CD4-positive, alpha-beta T cell treated with Interleukin-6 for 4 hours (primary cell): ENCODE measurements around the gene VPREB3.

Source experiments
- DNase-seq: peaks from one replicate; pipeline ENCODE4 v3.0.0-alpha.2; 2020; ENCODE audit warnings: mixed read lengths

VPREB3 gene, protein sequence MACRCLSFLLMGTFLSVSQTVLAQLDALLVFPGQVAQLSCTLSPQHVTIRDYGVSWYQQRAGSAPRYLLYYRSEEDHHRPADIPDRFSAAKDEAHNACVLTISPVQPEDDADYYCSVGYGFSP

DNA sequence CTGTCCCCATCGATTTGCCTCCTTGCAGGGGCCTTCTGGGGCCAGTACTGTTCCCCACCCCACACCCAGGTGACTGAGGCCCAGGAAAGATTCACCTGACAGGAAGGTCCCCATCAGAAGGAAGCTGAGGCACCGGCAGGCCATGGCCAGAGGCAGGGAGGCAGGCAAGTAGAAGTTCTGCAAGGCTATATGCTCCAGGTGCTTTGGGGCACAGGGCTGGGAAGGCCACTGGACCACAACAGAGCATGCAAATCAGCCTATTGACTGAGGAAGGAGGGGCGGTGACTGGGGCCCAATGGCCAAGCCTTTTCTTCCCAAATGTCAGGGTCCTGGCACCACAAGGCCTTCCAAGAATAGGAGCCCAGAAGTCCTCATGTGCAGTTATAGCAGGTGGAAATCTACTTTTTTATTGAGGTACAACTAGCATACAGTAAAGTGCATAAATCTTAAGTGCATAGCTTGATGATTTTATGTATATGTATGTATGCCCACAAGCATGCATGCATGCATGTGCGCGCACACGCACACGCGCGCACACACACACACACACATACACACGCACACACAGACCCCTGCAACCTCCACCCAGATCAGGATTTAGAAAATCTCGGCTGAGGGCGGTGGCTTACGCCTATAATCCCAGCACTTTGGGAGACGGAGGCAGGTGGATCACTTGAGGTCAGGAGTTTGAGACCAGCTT is at the start of gene VPREB3:
TSS of gene VPREB3 (minus strand) at position 206 of the 700 bp plus-strand sequence. CDS start at position 144, 62 bp downstream.
- no peak for DNase-seq

DNA sequence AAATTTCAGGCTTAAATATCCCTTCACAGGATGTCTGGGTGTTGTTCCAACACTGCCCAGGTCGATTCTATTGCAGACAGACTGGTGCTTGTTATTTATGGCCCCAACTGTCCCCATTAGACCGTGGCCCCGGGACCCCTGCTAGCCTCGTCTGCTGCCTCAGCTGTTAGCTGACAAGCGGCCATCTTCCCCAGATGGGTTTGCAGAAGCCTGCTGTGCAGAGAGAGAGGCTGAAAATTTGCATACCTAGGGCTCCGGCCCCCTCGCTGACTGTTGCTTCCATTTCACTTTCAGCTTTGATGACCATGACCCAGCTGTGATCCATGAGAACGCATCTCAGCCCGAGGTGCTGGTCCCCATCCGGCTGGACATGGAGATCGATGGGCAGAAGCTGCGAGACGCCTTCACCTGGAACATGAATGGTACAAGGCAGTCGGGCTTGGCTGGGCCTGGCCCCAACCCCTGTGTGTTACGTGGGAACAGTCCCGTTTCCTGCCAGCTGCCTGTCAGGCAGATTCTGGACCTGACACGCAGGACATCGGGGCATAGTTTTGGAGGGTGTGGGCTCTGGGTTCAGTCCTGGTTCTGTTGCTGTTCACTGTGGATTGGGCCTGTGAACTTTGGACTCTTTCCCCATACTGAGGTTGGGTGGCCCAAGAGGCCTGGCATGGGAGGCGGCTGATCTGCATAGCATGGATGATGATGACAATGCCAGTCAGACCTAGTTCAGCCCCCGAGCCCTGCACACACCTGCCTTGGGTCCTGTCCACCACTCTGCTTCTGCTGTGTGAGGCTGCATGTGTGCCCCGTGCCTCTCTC is 49.0 kb upstream of the VPREB3 start:
- DNase-seq: no peak

DNA sequence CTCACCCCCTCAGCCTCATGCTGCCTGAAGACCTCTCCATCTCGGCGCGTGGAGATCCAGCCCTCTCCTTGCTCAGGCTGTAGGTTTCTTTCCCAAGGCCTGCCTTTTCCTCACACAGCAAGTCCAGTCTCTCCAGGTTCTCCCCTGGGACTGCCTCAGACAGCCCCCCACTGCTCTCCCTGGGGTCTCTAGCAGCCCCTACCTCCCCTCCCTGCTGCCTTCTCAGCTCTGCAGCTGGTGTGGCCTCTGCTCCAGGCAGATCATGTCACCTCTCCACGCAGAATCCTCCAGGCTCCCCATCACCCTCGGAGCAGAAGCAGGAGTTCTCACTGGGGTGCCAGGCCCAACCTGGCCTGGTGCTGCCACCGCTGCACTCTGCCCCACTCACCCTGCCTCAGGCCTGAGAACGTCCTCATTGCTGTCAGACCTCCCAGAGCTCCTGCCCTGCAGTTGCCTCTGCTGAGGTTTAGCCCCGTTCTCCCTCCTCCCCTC is 47.7 kb upstream of the VPREB3 start:
- DNase-seq: no peak

DNA sequence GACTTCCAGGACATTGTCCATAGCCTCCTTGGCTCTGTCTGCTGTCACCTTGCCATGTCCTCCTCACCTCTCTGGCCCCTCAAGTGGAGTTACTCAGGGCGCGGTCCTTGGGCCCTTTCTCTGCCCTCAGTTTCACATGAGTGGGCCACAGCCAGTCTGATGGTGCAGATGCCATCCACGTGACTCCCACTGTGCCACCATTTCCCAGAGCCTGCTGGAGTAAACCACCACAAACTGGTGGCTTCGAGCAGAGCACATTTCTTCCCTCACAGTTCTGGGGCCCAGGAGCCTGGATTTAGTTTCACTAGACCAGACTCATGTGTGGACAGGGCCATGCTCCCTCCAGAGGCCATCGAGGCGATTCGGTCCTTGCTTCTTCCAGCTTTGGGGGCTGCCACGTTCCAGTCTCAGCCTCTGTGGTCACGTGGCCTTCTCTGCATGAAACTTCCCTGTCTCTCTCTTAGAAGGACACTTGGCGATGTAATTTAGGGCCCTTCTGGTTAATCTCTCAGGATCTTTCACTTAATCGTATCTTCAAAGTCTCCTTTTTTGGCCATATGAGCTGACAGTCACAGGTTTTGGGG is 47.1 kb upstream of the VPREB3 start:
- DNase-seq: no peak

DNA sequence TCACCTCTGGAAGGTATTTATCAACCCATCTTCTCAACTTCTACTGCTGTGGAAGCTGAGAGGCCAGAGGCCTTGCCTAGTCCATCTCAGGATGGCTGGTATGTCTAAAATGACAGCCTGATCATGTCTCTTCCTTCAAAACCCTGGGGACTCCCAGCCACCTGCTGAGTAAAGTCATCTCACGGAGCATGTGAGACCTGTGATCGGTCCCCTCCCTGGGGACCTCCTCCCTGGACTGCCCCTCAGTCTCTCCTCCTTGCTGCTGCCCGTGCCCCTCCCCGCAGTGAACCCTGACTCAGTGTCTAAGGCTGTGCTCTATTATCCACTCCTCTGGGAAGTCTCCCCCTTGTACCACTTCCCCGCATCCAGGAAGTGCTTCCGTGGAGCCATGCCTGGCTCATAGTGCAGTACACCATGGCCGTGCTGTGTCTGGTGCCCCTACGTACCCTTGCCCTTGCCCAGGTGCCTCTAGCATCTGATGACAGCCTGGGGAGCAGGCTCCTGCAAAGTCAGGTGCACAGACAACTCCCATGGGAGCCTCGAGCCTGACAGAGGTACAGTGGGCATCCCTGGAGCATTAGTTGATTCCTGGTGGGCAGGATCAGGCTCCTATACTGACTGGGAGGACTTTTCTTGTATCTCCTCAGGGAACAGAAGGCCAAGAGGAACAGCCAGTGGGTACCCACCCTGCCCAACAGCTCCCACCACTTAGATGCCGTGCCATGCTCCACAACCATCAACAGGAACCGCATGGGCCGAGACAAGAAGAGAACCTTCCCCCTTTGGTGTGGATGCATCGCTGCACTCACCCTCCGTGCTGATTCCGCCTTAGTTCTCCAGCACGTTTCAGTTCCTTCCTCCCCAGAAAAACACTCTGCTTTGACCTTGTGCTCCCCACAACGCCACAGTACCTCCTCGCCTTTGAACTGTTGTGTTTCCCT is 46.3 kb upstream of the VPREB3 start:
- no peak for DNase-seq

DNA sequence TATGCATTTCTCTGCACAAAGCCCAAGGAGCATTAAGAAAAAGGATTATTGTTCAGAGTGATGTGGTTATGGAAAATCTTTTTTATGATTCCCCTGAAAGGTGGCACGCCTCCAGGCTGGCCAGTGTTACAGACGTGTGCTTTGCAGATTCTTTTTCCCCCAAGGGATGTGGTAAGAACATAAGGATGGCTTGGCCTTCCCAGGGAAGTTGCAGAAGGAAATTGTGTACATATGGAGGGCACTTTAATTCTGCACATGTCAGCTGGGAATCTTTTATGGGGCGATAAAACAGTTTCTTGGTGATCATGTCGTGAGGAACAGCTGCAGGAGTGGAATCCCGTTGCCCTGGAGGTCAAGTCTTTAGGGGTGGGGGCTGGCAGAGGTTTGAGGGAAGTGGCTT is 42.2 kb upstream of the VPREB3 start:
- DNase-seq: no peak

DNA sequence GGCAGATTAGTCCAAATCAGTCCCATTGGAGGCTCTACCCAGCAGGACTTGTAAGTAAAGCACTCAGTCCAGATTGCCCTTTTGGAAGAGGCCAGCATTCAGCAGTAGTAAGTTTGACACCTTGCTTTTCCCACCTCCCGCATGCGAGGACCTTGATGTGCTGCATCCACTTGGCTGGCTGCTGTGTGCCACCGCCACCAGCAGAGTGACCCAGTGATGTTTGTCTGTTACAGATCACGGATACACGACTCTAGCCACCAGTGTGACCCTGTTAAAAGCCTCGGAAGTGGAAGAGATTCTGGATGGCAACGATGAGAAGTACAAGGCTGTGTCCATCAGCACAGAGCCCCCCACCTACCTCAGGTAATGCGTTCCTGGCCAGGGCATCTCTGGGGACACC is 39.1 kb upstream of the VPREB3 start:
- no peak for DNase-seq

DNA sequence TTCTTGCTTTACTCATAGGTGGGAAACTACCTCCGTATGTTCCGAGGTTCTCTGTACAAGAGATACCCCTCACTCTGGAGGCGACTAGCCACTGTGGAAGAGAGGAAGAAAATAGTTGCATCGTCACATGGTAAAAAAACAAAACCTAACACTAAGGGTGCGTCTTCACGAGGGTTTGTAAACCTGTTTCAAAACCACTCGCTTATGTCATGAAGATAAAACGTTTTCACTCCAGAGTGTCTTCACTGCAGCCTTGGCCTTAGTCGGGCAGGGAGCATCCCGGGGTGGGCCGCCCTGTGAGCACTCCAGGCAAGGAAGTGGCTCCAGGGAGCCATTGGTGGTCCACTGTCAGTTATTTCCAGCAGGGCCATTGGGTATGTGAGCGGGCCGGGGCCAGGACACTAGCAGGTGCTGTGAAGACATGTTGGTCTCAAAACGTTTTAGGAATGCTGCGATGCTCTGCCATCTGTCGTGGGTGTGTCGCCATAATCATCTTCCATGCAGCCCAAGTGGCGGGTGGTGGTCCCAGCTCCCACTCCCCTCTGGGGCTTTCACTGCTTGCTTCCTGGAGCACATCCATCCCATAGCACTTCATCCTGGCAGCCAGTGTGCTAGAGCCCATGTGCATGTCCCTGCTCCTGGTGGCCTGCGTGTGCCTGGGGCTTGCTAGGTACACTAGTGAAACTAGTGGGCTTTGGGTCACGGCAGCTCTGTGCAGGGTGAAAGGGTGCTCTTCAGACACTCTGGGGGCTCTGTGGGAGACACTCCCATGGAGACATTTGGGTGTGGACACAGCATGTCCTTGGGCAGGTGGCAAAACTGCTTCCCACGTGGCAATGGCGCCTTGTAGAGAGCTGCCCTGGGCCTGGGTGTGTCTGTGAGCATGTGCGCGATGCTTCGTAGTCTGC is 37.8 kb upstream of the VPREB3 start:
- no peak for DNase-seq

DNA sequence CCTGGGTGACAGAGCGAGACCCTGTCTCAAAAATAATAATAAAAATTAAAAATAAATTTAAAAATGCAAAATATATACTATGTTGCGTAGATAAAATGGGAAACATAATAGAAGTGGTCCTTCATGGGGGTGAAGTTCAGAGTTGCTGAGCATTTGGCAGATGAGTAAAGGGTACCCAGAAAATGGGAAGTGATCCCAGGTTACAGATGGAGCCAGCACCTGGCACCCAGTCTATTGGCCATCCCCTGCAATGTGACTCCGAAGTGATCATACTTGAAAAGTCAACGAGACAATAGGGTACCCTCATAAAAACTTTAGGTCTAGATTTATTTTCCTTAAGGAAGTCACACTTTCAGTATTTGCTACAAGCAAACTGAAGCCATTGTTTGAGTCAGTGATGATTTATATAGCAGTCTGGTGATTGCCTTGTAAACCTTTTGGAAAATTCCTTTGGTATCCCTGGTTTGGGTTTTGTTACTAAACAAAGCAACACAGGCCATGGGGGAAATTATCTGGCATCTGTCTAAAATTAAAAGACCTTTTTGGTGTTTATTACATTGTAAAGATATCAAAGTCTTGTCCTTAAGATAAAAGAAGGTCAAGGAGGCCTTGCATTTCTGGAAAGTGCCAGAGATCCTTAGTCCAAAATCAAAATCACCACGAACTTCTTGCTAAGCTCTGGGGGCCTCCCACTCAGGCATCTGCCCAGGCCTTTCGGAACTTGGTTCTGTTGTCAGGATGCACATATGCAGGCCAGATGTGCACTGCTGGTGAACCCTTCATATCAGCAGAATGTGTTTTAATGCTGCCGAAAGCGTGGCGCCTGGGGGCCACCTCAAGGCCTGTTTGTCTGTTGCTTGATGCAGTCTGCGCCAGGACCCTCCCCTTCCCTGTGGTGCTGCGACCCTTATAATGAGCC is 36.9 kb upstream of the VPREB3 start:
- DNase-seq: no peak

DNA sequence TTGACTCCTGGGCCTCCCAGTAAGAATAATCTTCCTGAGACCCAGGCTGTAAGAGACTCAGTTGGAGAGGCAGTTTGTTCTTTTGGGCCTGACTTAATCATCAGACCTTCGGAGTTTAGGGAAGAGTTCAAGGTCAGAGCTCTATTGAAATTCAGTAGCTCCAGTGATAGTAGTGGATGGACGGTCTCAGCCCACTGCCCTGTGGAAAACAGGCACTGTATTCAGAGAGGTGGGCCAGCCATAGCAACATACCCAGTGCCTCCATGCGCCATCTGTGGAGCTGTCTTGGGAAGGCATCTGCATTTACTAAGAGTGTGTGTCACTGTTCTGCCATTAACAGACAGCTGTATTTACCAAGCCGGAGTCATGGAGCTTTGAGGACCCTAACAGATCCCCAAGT is 35.4 kb upstream of the VPREB3 start:
- DNase-seq: no peak

DNA sequence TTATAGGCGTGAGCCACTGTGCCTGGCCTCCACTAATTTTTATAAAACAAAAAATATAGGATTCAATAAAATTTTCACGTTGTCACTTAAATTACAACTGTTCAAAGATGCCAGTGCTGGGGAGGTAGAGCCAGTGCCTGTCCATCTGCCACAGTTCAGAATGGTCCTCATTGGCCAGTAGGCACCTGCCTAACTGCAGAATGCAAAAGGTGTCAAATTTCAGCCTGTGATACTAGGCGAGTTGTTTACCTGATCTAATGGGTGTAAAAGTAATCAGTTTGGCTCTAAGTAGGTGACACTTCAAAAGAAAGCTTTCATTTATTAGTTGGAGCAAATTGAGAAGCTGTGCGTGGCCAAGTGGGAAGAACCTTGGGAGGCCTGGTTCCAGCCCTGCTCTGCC is 34.9 kb upstream of the VPREB3 start:
- DNase-seq: no peak

DNA sequence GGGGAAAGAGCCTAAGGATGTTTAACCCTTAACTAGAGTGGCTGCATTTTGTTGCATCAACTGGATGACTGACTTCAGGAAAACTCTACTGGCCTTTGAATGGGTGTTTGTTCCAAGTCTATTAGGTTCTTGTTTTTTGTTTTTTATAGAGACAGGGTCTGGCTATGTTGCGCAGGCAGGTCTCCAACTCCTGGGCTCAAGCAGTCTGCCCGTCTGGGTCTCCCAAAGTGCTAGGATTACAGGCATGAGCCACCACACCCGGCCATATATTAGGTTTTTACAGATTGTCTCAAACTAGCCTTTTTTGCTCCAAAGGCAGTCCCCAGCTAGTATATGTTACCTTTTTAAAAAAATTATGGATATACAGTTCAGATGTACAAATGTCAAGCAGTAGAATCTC is 33.7 kb upstream of the VPREB3 start:
- DNase-seq: no peak

DNA sequence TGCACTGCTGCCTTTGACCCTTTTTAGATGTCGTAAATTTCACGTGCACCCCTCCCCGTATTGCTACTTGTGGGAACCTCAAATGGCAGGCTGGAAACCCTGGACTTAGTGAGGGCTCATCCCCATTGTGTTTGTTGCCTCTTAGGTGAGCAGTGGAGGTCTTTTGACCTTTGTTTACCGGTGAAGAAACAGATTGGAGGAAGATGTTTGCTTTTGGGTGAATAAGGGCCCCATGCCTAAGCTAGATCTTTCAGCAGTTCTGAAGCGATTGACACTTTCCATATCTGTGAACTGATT is 33.3 kb upstream of the VPREB3 start:
- no peak for DNase-seq

DNA sequence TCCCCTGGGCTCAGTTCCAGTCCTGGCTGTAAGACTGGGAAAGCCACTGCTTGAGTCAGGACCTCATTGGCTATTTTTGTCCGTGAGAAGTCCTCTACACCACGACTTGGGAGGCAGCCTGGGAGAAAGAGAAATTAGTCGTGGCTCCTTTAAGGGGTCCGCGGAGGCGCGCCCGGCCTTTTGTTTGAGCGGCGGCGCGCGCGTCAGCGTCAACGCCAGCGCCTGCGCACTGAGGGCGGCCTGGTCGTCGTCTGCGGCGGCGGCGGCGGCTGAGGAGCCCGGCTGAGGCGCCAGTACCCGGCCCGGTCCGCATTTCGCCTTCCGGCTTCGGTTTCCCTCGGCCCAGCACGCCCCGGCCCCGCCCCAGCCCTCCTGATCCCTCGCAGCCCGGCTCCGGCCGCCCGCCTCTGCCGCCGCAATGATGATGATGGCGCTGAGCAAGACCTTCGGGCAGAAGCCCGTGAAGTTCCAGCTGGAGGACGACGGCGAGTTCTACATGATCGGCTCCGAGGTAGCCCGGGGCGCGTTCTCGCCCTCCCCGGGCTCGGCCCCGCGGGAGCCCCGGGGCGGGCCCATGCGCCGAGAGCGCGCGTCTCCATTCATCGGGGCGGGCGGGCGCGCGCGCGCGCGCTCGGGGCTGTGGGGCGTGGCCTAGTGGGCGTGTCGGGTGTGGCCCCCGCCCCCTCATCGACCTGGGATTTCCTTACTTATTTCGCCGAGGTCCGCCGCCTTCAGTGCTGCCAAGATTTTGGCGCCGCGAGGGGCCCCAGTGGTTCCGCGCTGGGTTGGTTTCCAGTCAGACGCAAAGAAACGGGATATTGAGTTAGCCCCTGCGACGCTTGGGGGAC is 32.8 kb upstream of the VPREB3 start, which contains the start of gene SMARCB1:
TSS of gene SMARCB1 (plus strand) at position 215 of the 848 bp plus-strand sequence. CDS start at position 419, 204 bp downstream.
- DNase-seq: peak; percentile 91

DNA sequence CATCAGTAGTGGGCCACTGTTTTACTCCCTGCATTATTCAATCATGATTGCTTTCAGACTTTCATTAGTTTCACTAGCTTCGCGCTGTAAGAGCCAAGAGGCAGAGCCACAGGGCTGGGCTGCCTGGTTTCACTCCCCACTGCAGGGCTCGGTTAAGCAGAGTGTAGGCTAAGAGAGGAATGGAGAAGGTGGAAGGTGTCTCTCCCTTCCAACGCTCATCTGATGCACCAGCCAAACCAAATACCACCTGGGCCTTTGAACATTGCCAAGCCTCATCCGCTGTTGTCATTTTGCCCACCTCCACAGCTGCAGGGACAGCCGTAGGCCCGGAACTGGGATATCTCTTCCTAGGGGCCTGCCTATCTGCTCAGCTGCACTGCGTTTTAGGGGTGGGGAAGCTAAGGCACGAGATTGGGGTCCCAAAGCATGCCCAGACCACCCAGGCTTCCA is 32.1 kb upstream of the VPREB3 start:
- DNase-seq: peak; percentile 27

DNA sequence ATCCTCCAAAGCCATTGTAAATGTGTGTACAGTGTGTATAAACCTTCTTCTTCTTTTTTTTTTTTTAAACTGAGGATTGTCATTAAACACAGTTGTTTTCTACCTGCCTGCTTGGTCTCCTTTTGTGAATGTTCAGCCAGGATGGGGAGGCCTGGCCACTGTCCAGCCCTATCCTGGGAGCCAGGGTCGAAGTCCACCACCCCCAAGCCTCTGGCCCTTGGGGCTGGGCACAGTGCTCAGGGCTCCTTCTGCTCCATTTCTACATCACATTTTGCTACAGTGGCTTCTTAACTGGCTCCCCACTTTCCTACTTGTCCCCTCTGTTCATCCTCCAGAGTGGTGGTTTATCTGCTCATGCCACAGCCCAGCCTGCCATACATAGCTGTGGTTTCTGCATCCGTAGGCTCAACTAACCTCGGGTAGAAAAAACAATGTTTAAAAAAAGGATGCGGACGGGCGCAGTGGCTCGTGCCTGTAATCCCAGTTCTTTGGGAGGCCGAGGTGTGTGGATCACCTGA is 30.0 kb upstream of the VPREB3 start:
- no peak for DNase-seq

DNA sequence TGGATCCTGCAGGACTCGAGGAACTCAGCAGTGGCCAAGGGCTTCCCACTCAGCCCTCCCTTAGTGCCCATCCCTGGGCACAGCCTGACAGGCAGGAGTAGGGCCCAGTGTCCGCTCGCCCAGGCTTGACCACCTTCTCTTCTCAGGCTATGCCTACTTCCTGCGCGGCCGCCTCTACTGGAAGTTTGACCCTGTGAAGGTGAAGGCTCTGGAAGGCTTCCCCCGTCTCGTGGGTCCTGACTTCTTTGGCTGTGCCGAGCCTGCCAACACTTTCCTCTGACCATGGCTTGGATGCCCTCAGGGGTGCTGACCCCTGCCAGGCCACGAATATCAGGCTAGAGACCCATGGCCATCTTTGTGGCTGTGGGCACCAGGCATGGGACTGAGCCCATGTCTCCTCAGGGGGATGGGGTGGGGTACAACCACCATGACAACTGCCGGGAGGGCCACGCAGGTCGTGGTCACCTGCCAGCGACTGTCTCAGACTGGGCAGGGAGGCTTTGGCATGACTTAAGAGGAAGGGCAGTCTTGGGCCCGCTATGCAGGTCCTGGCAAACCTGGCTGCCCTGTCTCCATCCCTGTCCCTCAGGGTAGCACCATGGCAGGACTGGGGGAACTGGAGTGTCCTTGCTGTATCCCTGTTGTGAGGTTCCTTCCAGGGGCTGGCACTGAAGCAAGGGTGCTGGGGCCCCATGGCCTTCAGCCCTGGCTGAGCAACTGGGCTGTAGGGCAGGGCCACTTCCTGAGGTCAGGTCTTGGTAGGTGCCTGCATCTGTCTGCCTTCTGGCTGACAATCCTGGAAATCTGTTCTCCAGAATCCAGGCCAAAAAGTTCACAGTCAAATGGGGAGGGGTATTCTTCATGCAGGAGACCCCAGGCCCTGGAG is 29.3 kb upstream of the VPREB3 start:
- DNase-seq: no peak

DNA sequence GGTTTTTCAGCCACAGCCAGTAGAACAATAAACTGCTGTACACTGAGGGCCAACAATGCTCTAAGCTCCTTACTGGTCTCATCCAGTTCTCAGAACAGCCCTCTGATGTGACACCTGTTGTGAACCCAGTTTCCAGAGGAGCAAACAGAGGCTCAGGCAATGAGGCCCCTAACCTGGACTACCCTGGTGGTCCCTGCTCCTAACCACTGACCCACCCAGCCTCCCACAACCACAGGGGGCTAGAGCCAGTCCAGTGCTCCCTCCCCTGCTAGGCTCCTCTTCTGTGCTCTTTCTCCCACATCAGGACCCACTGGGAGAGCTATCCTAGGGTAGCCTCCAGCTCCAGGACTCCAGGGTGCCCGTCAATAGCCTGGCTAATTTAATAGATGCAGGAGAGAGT is 28.5 kb upstream of the VPREB3 start:
- no peak for DNase-seq
